ENCODE results near the gene ZNF445.
"Not testable (repeated sequence)": the region's sequence is repeated elsewhere in the genome, so short reads cannot be mapped to it uniquely, and the experiment has no call there.

The ZNF445 gene

GRCh38 chr3:44430466-44430865 lies 47.0 kb downstream of the ZNF445 start:
- Histone ChIP-seq H3K9me3 (ENCODE audit: insufficient read depth, low read depth, low read length) (no peaks in the 10 kb centered on the region), H3K36me3 (ENCODE audit: insufficient read depth, low read depth, low read length) (no peaks in the 10 kb centered on the region), H3K27ac (ENCODE audit: low read length) (no peak overlapping the region), H3K27me3 (ENCODE audit: insufficient read depth, low read length) (no peaks in the 10 kb centered on the region), H3K4me1 (ENCODE audit: insufficient read depth, low read length) (no peaks in the 10 kb centered on the region), H3K4me3 (ENCODE audit: low read length) (no peak overlapping the region), H3K9ac (ENCODE audit: low read depth, low read length) (no peak overlapping the region)

DNA sequence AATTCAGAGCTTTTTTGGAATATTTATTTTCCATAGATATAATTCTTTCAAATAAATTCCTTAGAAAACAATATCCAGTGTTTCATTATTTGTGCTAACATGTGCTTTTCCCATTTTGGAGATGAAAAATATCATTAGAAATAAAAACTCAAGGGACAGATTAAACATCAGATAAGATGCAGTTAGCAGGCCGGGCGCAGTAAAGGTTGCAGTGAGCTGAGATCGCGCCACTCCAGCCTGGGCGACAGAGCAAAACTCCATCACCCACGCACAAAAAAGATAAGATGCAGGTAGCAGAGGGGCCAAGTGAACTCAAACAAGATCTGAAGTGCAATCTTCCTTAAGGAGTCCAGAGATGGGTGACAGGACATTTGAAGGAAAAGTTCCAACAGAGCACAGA lies 48.0 kb downstream of the ZNF445 start:
- Histone ChIP-seq H3K4me1 (ENCODE audit: insufficient read depth, low read length) (no peaks in the 10 kb centered on the region), H3K27ac (ENCODE audit: low read length) (no peak overlapping the region), H3K36me3 (ENCODE audit: insufficient read depth, low read depth, low read length) (no peaks in the 10 kb centered on the region), H3K9ac (ENCODE audit: low read depth, low read length) (no peak overlapping the region), H3K4me3 (ENCODE audit: low read length) (no peak overlapping the region), H3K9me3 (ENCODE audit: insufficient read depth, low read depth, low read length) (no peaks in the 10 kb centered on the region), H3K27me3 (ENCODE audit: insufficient read depth, low read length) (no peaks in the 10 kb centered on the region)

DNA sequence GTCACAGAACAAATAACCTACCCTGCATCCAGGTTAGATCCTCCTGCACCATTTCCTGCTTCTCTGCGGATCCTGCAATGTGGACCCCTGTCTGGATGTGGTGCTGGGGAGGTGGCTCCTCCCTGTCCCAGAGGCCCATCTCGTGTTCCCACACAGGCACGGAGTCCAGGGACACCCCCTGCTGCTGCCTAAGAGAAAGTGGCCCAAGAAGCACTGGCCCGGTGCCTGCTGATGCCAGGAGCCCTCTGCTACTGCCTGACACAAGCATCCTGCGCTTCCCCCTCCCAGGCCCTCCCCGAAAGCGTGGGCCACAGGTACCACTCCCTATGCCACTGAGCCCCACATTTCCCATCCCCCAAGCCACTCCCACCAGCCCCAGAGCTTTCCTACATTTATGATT lies 48.6 kb downstream of the ZNF445 start:
- H3K27me3 ChIP-seq (ENCODE audit: insufficient read depth, low read length), result no peaks in the 10 kb centered on the region
- H3K9me3 ChIP-seq (ENCODE audit: insufficient read depth, low read depth, low read length), result no peaks in the 10 kb centered on the region
- H3K27ac ChIP-seq (ENCODE audit: low read length), result no peak overlapping the region
- no peak overlapping the region for H3K4me3 ChIP-seq (ENCODE audit: low read length)
- H3K36me3 ChIP-seq (ENCODE audit: insufficient read depth, low read depth, low read length), result no peaks in the 10 kb centered on the region
- H3K9ac ChIP-seq (ENCODE audit: low read depth, low read length), result no peak overlapping the region
- no peaks in the 10 kb centered on the region for H3K4me1 ChIP-seq (ENCODE audit: insufficient read depth, low read length)

DNA sequence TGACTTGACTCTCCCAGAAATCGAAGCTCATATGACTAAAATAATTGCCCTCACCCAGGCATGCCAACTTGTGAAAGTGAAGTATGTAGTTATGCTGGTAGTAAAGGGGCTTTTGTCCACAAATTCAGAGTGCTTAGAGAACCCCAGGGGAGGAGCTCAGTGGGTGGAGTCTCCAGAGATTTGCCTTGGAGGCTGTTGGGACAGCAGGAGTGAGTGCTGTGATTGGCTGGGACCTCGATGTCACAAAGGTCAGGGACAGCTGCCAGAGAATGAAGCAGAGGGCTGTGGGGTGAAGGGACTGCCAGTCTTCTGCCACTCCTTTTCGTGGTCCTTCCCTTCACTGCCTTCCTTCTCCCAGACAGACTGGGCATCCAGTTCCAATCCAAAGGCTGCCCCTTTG lies 49.8 kb downstream of the ZNF445 start:
- no peaks in the 10 kb centered on the region for H3K4me1 ChIP-seq (ENCODE audit: insufficient read depth, low read length)
- H3K4me3 ChIP-seq (ENCODE audit: low read length), result no peak overlapping the region
- H3K9me3 ChIP-seq (ENCODE audit: insufficient read depth, low read depth, low read length), result no peaks in the 10 kb centered on the region

GRCh38 chr3:44424758-44425157 lies 52.7 kb downstream of the ZNF445 start:
- H3K27me3 ChIP-seq (ENCODE audit: insufficient read depth, low read length), result no peaks in the 10 kb centered on the region
- H3K36me3 ChIP-seq (ENCODE audit: insufficient read depth, low read depth, low read length), result no peaks in the 10 kb centered on the region
- H3K27ac ChIP-seq (ENCODE audit: low read length), result no peak overlapping the region
- no peaks in the 10 kb centered on the region for H3K4me1 ChIP-seq (ENCODE audit: insufficient read depth, low read length)
- no peaks in the 10 kb centered on the region for H3K9me3 ChIP-seq (ENCODE audit: insufficient read depth, low read depth, low read length)
- no peak overlapping the region for H3K4me3 ChIP-seq (ENCODE audit: low read length)
- H3K9ac ChIP-seq (ENCODE audit: low read depth, low read length), result no peak overlapping the region

More for the DNA sequence above, 49.8 kb downstream of the ZNF445 start:
- H3K27me3 ChIP-seq (ENCODE audit: insufficient read depth, low read length), result no peaks in the 10 kb centered on the region
- no peaks in the 10 kb centered on the region for H3K36me3 ChIP-seq (ENCODE audit: insufficient read depth, low read depth, low read length)
- H3K27ac ChIP-seq (ENCODE audit: low read length), result no peak overlapping the region
- no peak overlapping the region for H3K9ac ChIP-seq (ENCODE audit: low read depth, low read length)

- no peaks in the 10 kb centered on the region for H3K27me3 ChIP-seq (ENCODE audit: insufficient read depth, low read length)
- no peaks in the 10 kb centered on the region for H3K9me3 ChIP-seq (ENCODE audit: insufficient read depth, low read depth, low read length)
Measured at GRCh38 chr3:44421280-44421679, 56.2 kb downstream of the ZNF445 start.

GRCh38 chr3:44420676-44421075 lies 56.8 kb downstream of the ZNF445 start:
- no peaks in the 10 kb centered on the region for H3K4me1 ChIP-seq (ENCODE audit: insufficient read depth, low read length)
- no peaks in the 10 kb centered on the region for H3K36me3 ChIP-seq (ENCODE audit: insufficient read depth, low read depth, low read length)
- no peak overlapping the region for H3K27ac ChIP-seq (ENCODE audit: low read length)
- no peak overlapping the region for H3K4me3 ChIP-seq (ENCODE audit: low read length)
- H3K9me3 ChIP-seq (ENCODE audit: insufficient read depth, low read depth, low read length), result no peaks in the 10 kb centered on the region
- no peaks in the 10 kb centered on the region for H3K27me3 ChIP-seq (ENCODE audit: insufficient read depth, low read length)
- H3K9ac ChIP-seq (ENCODE audit: low read depth, low read length), result no peak overlapping the region

More at GRCh38 chr3:44421280-44421679, 56.2 kb downstream of the ZNF445 start:
- Histone ChIP-seq H3K4me1 (ENCODE audit: insufficient read depth, low read length) (no peaks in the 10 kb centered on the region), H3K36me3 (ENCODE audit: insufficient read depth, low read depth, low read length) (no peaks in the 10 kb centered on the region), H3K4me3 (ENCODE audit: low read length) (no peak overlapping the region), H3K9ac (ENCODE audit: low read depth, low read length) (no peak overlapping the region), H3K27ac (ENCODE audit: low read length) (no peak overlapping the region)

DNA sequence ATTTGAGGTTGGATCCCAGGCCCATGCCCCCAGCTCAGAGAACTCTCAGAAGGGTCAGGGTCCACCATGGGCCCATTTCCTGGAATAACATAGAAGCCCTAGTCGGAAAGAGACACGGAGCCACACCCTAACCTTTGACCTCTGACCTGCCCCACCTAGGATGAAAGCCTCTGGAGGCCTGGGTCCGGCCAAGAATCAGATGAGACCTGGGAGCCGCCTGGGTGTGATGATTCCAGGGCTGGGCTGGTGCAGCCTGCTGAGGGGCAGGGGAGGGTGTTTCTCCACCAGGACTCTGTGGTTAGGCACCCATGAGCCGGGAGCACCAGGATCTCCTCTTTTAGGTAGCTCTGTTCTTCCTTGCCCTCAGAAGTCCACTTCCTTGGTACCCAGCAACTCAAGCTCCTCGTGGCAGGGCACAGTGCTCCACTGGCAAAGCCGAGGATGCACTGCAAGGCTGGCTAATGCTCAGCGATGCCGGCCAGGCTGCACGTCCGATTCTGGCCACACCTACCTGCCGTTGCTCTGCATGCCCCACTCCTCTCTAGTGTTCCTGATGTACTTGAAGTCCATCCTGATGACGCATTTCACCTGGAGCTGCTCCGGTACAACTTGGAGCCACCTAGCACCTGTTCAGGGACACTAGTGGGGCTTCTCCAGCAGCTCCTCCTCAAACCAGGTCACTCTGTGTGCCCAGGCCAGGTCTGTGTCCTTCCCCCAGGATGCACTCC lies 57.4 kb downstream of the ZNF445 start:
- Histone ChIP-seq H3K9me3 (ENCODE audit: insufficient read depth, low read depth, low read length) (no peaks in the 10 kb centered on the region), H3K36me3 (ENCODE audit: insufficient read depth, low read depth, low read length) (no peaks in the 10 kb centered on the region), H3K4me1 (ENCODE audit: insufficient read depth, low read length) (no peaks in the 10 kb centered on the region), H3K27ac (ENCODE audit: low read length) (no peak overlapping the region), H3K4me3 (ENCODE audit: low read length) (no peak overlapping the region), H3K27me3 (ENCODE audit: insufficient read depth, low read length) (no peaks in the 10 kb centered on the region), H3K9ac (ENCODE audit: low read depth, low read length) (no peak overlapping the region)

DNA sequence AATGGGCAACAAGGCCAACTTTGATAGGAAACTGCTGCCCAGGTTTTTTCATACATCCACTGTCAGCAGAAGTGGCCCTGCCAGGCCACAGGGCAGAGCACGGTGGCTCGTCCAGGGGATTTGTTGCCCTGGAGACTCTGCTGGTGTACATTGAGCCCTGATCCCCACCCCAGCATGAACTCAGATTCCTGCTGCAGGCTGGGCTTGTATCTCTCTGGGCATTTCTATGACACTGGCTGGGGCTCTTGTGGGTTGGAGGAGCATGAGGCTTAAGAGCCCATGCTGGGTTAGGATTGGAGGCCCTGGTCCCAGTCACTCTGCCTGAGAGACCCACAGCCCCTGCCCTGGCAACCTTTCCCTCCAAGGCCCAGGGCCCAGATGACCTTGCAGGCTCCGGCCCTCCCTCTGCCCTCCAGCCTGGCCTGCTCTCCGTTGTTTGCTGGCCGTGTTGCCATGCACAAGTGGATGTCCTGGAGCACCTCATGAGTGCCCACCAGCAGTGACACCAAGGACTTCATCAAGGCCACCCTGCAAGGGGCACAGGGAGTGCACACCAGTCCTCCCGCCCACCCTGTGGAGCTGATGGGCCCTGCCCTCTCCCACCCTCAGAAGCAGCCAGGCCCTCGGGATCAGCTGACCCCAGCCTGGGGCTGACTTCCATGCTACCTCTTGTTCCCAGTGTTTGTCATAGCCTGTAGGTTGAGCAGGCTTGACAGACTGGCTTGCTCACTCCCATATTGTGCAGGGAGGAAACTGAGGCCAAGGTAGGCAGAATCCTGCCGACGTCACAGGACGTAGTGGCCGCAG lies 58.2 kb downstream of the ZNF445 start:
- Histone ChIP-seq H3K36me3 (ENCODE audit: insufficient read depth, low read depth, low read length) (no peaks in the 10 kb centered on the region), H3K27ac (ENCODE audit: low read length) (no peak overlapping the region), H3K27me3 (ENCODE audit: insufficient read depth, low read length) (no peaks in the 10 kb centered on the region), H3K4me1 (ENCODE audit: insufficient read depth, low read length) (no peaks in the 10 kb centered on the region), H3K9me3 (ENCODE audit: insufficient read depth, low read depth, low read length) (no peaks in the 10 kb centered on the region), H3K9ac (ENCODE audit: low read depth, low read length) (no peak overlapping the region), H3K4me3 (ENCODE audit: low read length) (no peak overlapping the region)

- H3K9me3 ChIP-seq (ENCODE audit: insufficient read depth, low read depth, low read length), result no peaks in the 10 kb centered on the region
- H3K4me1 ChIP-seq (ENCODE audit: insufficient read depth, low read length), result no peaks in the 10 kb centered on the region
- no peaks in the 10 kb centered on the region for H3K27me3 ChIP-seq (ENCODE audit: insufficient read depth, low read length)
- H3K27ac ChIP-seq (ENCODE audit: low read length), result no peak overlapping the region
- H3K36me3 ChIP-seq (ENCODE audit: insufficient read depth, low read depth, low read length), result no peaks in the 10 kb centered on the region
- no peak overlapping the region for H3K4me3 ChIP-seq (ENCODE audit: low read length)
- no peak overlapping the region for H3K9ac ChIP-seq (ENCODE audit: low read depth, low read length)
Measured at GRCh38 chr3:44418549-44418948, 58.9 kb downstream of the ZNF445 start.

DNA sequence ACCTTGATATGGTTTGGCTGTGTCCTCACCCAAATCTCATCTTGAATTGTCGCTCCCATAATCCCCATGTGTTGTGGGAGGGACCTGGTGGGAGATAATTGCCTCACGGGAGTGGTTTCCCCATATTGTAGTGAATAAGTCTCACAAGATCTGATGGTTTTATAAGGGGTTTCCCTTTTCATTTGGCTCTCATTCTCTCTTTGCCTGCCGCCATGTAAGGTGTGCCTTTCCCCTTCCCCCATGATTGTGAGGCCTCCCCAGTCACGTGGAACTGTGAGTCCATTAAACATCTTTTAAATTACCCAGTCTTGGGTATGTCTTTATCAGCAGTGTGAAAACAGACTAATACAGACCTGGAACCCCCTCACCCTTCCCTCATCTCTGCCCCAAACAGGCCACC lies 59.4 kb downstream of the ZNF445 start:
- not testable (repeated sequence) for H3K4me3 ChIP-seq (ENCODE audit: low read length); H3K36me3 ChIP-seq (ENCODE audit: insufficient read depth, low read depth, low read length); H3K27ac ChIP-seq (ENCODE audit: low read length); H3K27me3 ChIP-seq (ENCODE audit: insufficient read depth, low read length); H3K4me1 ChIP-seq (ENCODE audit: insufficient read depth, low read length); H3K9me3 ChIP-seq (ENCODE audit: insufficient read depth, low read depth, low read length); H3K9ac ChIP-seq (ENCODE audit: low read depth, low read length)

Data from iPS-20b (cell line).